HepG2 (cell line): ENCODE measurements around the gene TACC3. TPM values are rescaled to one million over a fixed set of nuclear protein-coding genes. Genes with fewer than 3 reads are reported as not detected.

Experiments
- CEBPG ChIP-seq: IDR thresholded peaks from 2 replicates; pipeline ENCODE4 v1.6.1; 2016
- CHD2 ChIP-seq: IDR thresholded peaks from 2 replicates; pipeline ENCODE4 v1.6.1; 2011; ENCODE audit warnings: low read depth, low read length, improper control_type of control experiment
- KDM5A ChIP-seq: fragments of 200-600 bp; sonication (generic); IDR thresholded peaks from 2 replicates; pipeline ENCODE4 v1.7.0; 2018; ENCODE audit warnings: antibody characterized with exemption, mild to moderate bottlenecking, low read length, borderline replicate concordance
- MXD1 ChIP-seq: sonication (generic); formaldehyde crosslinking; IDR thresholded peaks from 2 replicates; pipeline ENCODE4 v1.4.0; 2020; ENCODE audit warnings: mild to moderate bottlenecking, missing genetic modification reagents
- PAXIP1 ChIP-seq: sonication (generic); formaldehyde crosslinking; conservative IDR thresholded peaks from 2 replicates; pipeline ENCODE4 v1.4.0; 2020; ENCODE audit warnings: mild to moderate bottlenecking, missing genetic modification reagents, moderate library complexity
- PLRG1 ChIP-seq: fragments of 450-650 bp; conservative IDR thresholded peaks from 2 replicates; pipeline ENCODE4 v1.6.1; 2016
- SALL1 ChIP-seq: sonication (generic); formaldehyde crosslinking; IDR thresholded peaks from 2 replicates; pipeline ENCODE4 v1.8.0; 2022; ENCODE audit warnings: mild to moderate bottlenecking, missing genetic modification reagents
- SMC3 ChIP-seq: IDR thresholded peaks from 2 replicates; pipeline ENCODE4 v1.6.1; 2011; ENCODE audit warnings: low read length, improper control_type of control experiment
- SNAPC2 ChIP-seq: sonication (generic); formaldehyde crosslinking; IDR thresholded peaks from 2 replicates; pipeline ENCODE4 v1.8.1; 2022; ENCODE audit warnings: mild to moderate bottlenecking, missing genetic modification reagents
- TCF12 ChIP-seq, 2 experiments: fragments of 450-650 bp in 1 of 2; sonication (generic) in 1 of 2; formaldehyde crosslinking in 1 of 2; IDR thresholded peaks; 2 replicates each; pipeline versions ENCODE4 v1.6.1 to v1.8.0; 2017 to 2022; ENCODE audit warnings: antibody characterized with exemption in 1 of 2, mild to moderate bottlenecking in 1 of 2, missing genetic modification reagents in 1 of 2, moderate library complexity in 1 of 2
- XRCC5 ChIP-seq: fragments of 200-400 bp; formaldehyde crosslinking; optimal IDR thresholded peaks from 2 replicates; pipeline ENCODE3; 2017; ENCODE audit warnings: mild to moderate bottlenecking, low read length
- ZFP90 ChIP-seq: sonication (generic); formaldehyde crosslinking; IDR thresholded peaks from 2 replicates; pipeline ENCODE4 v1.8.0; 2022; ENCODE audit warnings: missing genetic modification reagents, mild to moderate bottlenecking, inconsistent platforms, borderline replicate concordance
- ZNF138 ChIP-seq: sonication (generic); formaldehyde crosslinking; IDR thresholded peaks from 2 replicates; pipeline ENCODE4 v1.5.0; 2020; ENCODE audit warnings: mild to moderate bottlenecking, low read depth, missing genetic modification reagents
- ZNF33A ChIP-seq: sonication (generic); formaldehyde crosslinking; IDR thresholded peaks from 2 replicates; pipeline ENCODE4 v1.5.1; 2020; ENCODE audit warnings: missing genetic modification reagents, mild to moderate bottlenecking, moderate library complexity, borderline replicate concordance
- ZNF34 ChIP-seq: sonication (generic); formaldehyde crosslinking; IDR thresholded peaks from 2 replicates; pipeline ENCODE4 v1.4.0; 2020; ENCODE audit warnings: mild to moderate bottlenecking, missing genetic modification reagents, borderline replicate concordance
- ZNF775 ChIP-seq: sonication (generic); formaldehyde crosslinking; IDR thresholded peaks from 2 replicates; pipeline ENCODE4 v1.4.0; 2020; ENCODE audit warnings: missing genetic modification reagents, mild to moderate bottlenecking, moderate library complexity, borderline replicate concordance
- polyA plus RNA-seq, 8 experiments: library from polyadenylated mRNA; depleted of rRNA in 3 of 8; stranded (reverse) in 7 of 8; unstranded in 1 of 8; fragments of >200 nt; fragmentation: Illumina TruSeq in 4 of 8; extraction: Trizol in 4 of 8; gene quantifications; 2 replicates each; pipeline versions ENCODE4 v1.2.1 to v1.2.3, GENCODE V29; 2011 to 2016; ENCODE audit warnings: low read depth in 4 of 8, missing spikeins in 1 of 8, mixed read lengths in 1 of 8; ENCODE audit not compliant: insufficient read depth in 1 of 8
- total RNA-seq, 5 experiments: library from RNA; depleted of rRNA; stranded (reverse); fragments of >200 nt; fragmentation: Illumina TruSeq; extraction: Trizol; gene quantifications; 2 replicates each; pipeline ENCODE4 v1.2.3, GENCODE V29; 2016; ENCODE audit warnings: low read depth in 1 of 5
- TF ChIP-seq, protein P1 (sequence below): IDR thresholded peaks from 2 replicates; pipeline ENCODE4 v1.6.1; 2016; ENCODE audit warnings: low read depth, borderline replicate concordance
- TF ChIP-seq, protein P2 (sequence below): sonication (generic); formaldehyde crosslinking; IDR thresholded peaks from 2 replicates; pipeline ENCODE4 v1.4.0; 2020; ENCODE audit warnings: missing genetic modification reagents, borderline replicate concordance

The TACC3 gene
- total and polyA plus RNA-seq, 2 of the 13 experiments (the other 11 are each of a cell fraction or from before 2014, with no cell fraction given): 20.3 to 21.2 TPM

DNA sequence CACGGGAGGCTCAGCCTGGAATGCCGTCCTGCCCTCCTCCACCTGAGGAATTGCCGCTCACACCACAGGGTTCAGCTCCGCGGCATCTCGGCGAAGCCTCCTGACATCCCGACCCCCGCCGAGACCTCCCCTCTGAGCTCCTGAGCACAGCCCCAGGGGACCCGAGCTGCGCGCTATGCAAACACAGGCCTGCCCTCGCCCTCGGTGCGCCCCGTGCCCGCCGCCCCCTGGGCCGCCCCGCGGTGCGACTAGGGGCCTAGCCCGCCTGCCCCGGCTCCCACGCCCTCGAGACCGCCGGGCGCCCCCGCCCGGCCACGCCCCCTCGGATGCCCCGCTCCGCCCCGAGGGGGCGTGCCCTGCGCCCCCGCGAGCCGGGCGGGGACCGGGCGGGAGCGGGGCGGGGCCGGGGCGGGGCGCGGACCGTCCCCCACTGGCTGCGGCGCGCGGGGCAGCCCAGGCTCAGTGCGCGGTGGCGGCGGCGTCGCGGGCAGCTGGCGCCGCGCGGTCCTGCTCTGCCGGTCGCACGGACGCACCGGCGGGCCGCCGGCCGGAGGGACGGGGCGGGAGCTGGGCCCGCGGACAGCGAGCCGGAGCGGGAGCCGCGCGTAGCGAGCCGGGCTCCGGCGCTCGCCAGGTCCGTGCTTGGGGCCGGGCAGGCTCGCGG is 71.6 kb downstream of the TACC3 start, which contains the start of gene FGFR3 (continued):
- TF ChIP-seq ZNF138 (CRISPR knock-in tag) (no peak), TCF12 (IDR thresholded peaks at IDR 0.05) (no peak), TCF12 (CRISPR knock-in tag; IDR thresholded peaks at IDR 0.05) (no peak), PLRG1 (no peak), CEBPG (CRISPR knock-in tag) (no peak), MXD1 (no peak), KDM5A (no peak), CHD2 (no peak), ZFP90 (peak; percentile 45; the same call in 1 of the 2 replicates), XRCC5 (peak; percentile 21), ZNF775 (no peak), ZNF34 (CRISPR knock-in tag) (no peak), SALL1 (CRISPR knock-in tag) (peak; percentile 43; the same call in 1 of the 2 replicates), ZNF33A (no peak), SNAPC2 (CRISPR knock-in tag) (no peak), SMC3 (no peak), PAXIP1 (CRISPR knock-in tag) (0 out of 2 replicates have a peak, but pooled peaks have one; percentile 17)
- TF ChIP-seq, protein P1, sequence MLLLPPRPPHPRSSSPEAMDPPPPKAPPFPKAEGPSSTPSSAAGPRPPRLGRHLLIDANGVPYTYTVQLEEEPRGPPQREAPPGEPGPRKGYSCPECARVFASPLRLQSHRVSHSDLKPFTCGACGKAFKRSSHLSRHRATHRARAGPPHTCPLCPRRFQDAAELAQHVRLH (CRISPR knock-in tag): no peak
- TF ChIP-seq, protein P2, sequence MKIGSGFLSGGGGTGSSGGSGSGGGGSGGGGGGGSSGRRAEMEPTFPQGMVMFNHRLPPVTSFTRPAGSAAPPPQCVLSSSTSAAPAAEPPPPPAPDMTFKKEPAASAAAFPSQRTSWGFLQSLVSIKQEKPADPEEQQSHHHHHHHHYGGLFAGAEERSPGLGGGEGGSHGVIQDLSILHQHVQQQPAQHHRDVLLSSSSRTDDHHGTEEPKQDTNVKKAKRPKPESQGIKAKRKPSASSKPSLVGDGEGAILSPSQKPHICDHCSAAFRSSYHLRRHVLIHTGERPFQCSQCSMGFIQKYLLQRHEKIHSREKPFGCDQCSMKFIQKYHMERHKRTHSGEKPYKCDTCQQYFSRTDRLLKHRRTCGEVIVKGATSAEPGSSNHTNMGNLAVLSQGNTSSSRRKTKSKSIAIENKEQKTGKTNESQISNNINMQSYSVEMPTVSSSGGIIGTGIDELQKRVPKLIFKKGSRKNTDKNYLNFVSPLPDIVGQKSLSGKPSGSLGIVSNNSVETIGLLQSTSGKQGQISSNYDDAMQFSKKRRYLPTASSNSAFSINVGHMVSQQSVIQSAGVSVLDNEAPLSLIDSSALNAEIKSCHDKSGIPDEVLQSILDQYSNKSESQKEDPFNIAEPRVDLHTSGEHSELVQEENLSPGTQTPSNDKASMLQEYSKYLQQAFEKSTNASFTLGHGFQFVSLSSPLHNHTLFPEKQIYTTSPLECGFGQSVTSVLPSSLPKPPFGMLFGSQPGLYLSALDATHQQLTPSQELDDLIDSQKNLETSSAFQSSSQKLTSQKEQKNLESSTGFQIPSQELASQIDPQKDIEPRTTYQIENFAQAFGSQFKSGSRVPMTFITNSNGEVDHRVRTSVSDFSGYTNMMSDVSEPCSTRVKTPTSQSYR: peak; percentile 12; the same call in 1 of the 2 replicates
